GM10248 (cell line): Measurements from ENCODE around the gene SKA2.

Source experiments
- CTCF ChIA-PET: fragments of 300-600 bp; sonication (Branson Sonifier 250); formaldehyde crosslinking; extraction: SDS; loops from one replicate; lab custom pipeline; 2021; ENCODE audit warnings: antibody characterized with exemption; lab: Yijun Ruan, JAX
- POLR2A ChIA-PET: fragments of 350-650 bp; sonication (Branson Sonifier 250); formaldehyde crosslinking; extraction: SDS; loops from one replicate; lab custom pipeline; 2020; ENCODE audit warnings: antibody characterized with exemption; lab: Yijun Ruan, JAX
- DNase-seq: peaks from one replicate; pipeline ENCODE4 v3.0.0; 2012; ENCODE audit errors: extremely low spot score
- CTCF ChIP-seq: IDR thresholded peaks from 2 replicates; pipeline ENCODE4 v1.5.1; 2012; ENCODE audit warnings: mild to moderate bottlenecking, low read depth; ENCODE audit errors: extremely low read depth, missing control alignments, control extremely low read depth

The SKA2 gene

GRCh38 chr17:59124665-59125064, 30.3 kb downstream of the SKA2 start:
- TF ChIP-seq CTCF = no peak
- ChIA-PET CTCF (interaction anchor here (0.9 to 1.7 kb wide), 2 partner anchors 11 to 16 kb away, joined by 5 to 8 read pairs; no protein-coding TSS in a partner anchor), POLR2A (interaction anchor here (0.7 to 1.0 kb wide), 3 partner anchors 17 to 35 kb away, joined by 3 to 5 read pairs (median 3); no protein-coding TSS in a partner anchor)
- peak; percentile 38 for DNase-seq

GRCh38 chr17:59121901-59122480, 33.0 kb downstream of the SKA2 start:
- ChIA-PET CTCF (no interaction called here), POLR2A (no interaction called here)

GRCh38 chr17:59115474-59115873, 39.5 kb downstream of the SKA2 start:
- ChIA-PET CTCF (no interaction called here), POLR2A (no interaction called here)
- DNase-seq = no peak
- TF ChIP-seq CTCF = no peak

More at GRCh38 chr17:59121901-59122480, 33.0 kb downstream of the SKA2 start:
- no peak for DNase-seq
- TF ChIP-seq CTCF = no peak

GRCh38 chr17:59111539-59111938, 43.4 kb downstream of the SKA2 start:
- CTCF ChIA-PET = no interaction called here
- no peak for DNase-seq
- POLR2A ChIA-PET = no interaction called here
- TF ChIP-seq CTCF = no peak

- no peak for DNase-seq
- no peak for TF ChIP-seq CTCF
- ChIA-PET CTCF (no interaction called here), POLR2A (no interaction called here)
These were observed 44.0 kb downstream of the SKA2 start for GRCh38 chr17:59110973-59111372.

GRCh38 chr17:59108400-59109102, 46.4 kb downstream of the SKA2 start:
- no peak for DNase-seq
- ChIA-PET POLR2A (no interaction called here), CTCF (interaction anchor here (1.0 to 1.5 kb wide), 4 partner anchors 10 to 47 kb away, joined by 3 to 5 read pairs (median 4); partner anchors contain the start of genes PRR11 and SKA2)
- TF ChIP-seq CTCF = no peak
